Measurements from ENCODE around the gene ATP9B.

GRCh38 chr18:79224381-79224780 lies 155.2 kb downstream of the ATP9B start:
- no peak for TF ChIP-seq CTCF (conservative IDR thresholded peaks at IDR 0.05 in 1 of 2, IDR thresholded peaks at IDR 0.05 in 1 of 2; ENCODE audit: extremely low read depth in 1 of 2, insufficient read depth in 1 of 2, low read depth in 1 of 2, low read length in 2 of 2)
- no peak for TF ChIP-seq EZH2 (IDR thresholded peaks at IDR 0.05; ENCODE audit: borderline replicate concordance, low read length)
